ENCODE data around the gene PTPRQ.

GRCh38 chr12:80622271-80622670 is 178.2 kb downstream of the PTPRQ start:
- TF ChIP-seq POLR2A (IDR thresholded peaks at IDR 0.05) (no peak), CTCF (IDR thresholded peaks at IDR 0.05) (no peak)
